SK-N-MC (cell line): ENCODE results near the gene SAMD5.

Experiments
- FOXP2 ChIP-seq: optimal IDR thresholded peaks from 2 replicates; pipeline ENCODE3; 2011; ENCODE audit warnings: mild to moderate bottlenecking, moderate library complexity; ENCODE audit not compliant: insufficient read depth; ENCODE audit errors: extremely low read length, control extremely low read depth
- POLR2AphosphoS5 ChIP-seq: IDR thresholded peaks from 2 replicates; pipeline ENCODE4 v1.6.1; 2012; ENCODE audit warnings: mild to moderate bottlenecking, low read depth, low read length, borderline replicate concordance

DNA sequence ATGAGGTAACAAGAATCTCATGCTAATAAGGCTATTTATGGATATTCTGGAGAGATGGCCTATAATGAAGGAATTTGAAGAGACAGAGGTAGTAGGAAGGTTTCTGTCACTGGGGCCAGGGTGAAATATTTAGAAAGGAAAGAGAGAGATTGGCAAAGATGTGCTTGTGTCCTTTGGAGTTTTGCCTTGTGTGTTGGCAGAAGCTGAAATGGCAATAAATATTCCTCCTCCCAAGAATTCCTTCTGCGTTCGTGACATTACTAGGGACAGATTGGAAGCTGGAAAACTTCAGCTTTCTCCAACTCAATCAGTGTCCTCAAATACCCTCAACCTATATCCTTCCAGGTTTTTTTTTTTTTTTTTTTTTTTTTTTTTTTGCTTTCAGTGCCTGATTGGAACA, 6.3 kb downstream of the SAMD5 start:
- TF ChIP-seq POLR2AphosphoS5 (no peak), FOXP2 (no peak)
